ENCODE data around the gene HMGXB3. TPM values are rescaled to one million over a fixed set of nuclear protein-coding genes. Genes with fewer than 3 reads are reported as not detected.

HMGXB3 gene
- total and polyA plus RNA-seq, 2 experiments from 2014 or later, result 16.7 to 51.0 TPM

DNA sequence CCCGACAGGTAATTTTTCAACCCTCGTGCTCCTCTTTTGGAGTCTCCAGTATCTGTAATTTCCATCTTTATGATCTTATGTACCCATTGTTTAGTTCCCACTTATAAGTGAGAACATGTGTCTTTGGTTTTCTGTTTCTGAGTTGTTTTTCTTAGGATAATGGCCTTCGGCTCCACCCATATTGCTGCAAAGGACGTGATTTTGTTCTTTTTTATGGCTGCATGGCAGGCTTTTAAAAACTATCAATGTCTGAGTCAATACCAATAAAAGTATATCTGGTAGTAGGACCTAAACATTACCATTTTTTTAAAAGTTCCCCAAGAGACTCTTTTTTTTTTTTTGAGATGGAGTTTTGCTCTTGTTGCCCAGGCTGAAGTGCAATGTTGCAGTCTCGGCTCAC, 43.9 kb upstream of the HMGXB3 start:
- TF ChIP-seq, protein P1, sequence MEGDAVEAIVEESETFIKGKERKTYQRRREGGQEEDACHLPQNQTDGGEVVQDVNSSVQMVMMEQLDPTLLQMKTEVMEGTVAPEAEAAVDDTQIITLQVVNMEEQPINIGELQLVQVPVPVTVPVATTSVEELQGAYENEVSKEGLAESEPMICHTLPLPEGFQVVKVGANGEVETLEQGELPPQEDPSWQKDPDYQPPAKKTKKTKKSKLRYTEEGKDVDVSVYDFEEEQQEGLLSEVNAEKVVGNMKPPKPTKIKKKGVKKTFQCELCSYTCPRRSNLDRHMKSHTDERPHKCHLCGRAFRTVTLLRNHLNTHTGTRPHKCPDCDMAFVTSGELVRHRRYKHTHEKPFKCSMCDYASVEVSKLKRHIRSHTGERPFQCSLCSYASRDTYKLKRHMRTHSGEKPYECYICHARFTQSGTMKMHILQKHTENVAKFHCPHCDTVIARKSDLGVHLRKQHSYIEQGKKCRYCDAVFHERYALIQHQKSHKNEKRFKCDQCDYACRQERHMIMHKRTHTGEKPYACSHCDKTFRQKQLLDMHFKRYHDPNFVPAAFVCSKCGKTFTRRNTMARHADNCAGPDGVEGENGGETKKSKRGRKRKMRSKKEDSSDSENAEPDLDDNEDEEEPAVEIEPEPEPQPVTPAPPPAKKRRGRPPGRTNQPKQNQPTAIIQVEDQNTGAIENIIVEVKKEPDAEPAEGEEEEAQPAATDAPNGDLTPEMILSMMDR (IDR thresholded peaks at IDR 0.05; ENCODE audit: low read depth, low read length), result no peak
- H3K27ac ChIP-seq, result no peak overlapping the region
- H3K9me3 ChIP-seq (ENCODE audit: low read depth), result no peaks in the 10 kb centered on the region
- no peaks in the 10 kb centered on the region for H3K36me3 ChIP-seq
- no peaks in the 10 kb centered on the region for H3K4me1 ChIP-seq (ENCODE audit: low read depth)
- no peak for DNase-seq (ENCODE audit: low read depth in 1 of 2, low spot score in 1 of 2)
- H3K27me3 ChIP-seq, result no peaks in the 10 kb centered on the region
- H3K4me3 ChIP-seq, result no peak overlapping the region

DNA sequence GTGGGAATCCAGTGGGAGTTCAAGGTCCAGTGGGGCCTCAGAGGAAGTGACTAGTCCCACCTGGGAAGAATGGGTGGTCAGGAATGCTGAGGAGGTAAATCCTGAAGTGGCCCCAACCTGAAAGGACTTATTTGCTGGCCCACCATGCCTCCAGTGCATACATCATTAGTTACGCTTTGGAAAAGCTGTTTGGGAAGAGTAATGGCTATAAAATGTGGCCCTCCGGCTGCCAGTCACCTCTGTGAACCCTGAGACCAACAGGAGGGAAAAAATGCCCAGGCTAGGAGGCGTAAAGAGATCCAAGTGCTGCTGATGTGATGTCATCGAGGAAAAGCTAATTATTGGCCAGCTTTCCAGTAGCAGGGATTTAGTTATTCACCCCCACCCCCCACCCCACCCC, 42.7 kb upstream of the HMGXB3 start:
- Histone ChIP-seq H3K27ac (no peak overlapping the region), H3K27me3 (no peaks in the 10 kb centered on the region), H3K4me3 (no peak overlapping the region), H3K9me3 (ENCODE audit: low read depth) (no peaks in the 10 kb centered on the region), H3K4me1 (ENCODE audit: low read depth) (no peaks in the 10 kb centered on the region), H3K36me3 (no peaks in the 10 kb centered on the region)
- TF ChIP-seq, protein P1 (IDR thresholded peaks at IDR 0.05; ENCODE audit: low read depth, low read length), result no peak
- no peak for DNase-seq (ENCODE audit: low read depth in 1 of 2, low spot score in 1 of 2)

DNA sequence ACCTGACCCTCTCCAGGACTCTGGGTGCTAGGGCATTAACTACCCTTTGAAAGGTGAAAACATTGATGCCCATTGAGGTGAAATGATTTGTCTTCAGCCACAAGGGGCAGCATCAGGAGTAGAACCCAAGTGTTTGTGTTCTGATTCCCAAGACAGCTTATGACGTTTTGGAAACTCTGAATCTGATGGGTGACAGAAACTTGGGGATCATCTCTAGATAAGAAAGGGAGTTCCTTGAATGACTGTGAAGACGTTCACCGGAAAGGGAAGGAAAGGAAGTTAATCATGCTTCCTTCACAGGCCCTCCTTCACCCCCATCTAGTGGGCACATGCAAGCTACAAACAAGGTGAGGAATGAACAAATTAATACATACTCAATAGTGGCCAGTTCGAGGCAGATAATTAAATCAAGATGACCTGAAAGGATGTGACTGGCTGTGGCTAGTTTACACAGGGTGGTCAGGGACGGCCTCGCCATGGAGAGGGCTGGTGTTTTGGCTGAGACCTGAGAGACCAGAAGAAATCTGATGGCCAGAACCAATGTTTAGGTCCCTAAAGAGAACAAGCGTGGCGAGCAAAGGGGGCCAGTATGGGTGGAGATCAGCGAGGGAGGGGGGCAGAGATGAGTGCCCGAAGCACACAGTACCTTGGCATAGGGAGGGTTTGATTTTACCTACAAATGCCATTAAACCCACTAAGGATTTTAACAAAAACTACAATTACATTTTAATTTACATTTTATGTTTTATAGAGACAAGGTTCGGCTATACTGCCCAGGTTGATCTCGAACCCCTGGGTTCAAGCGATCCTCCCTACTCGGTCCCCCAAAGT, 40.9 kb upstream of the HMGXB3 start:
- peak overlapping the region; percentile 28 for H3K4me3 ChIP-seq
- H3K27me3 ChIP-seq, result no peaks in the 10 kb centered on the region
- TF ChIP-seq, protein P1 (IDR thresholded peaks at IDR 0.05; ENCODE audit: low read depth, low read length), result peak; percentile 67
- H3K9me3 ChIP-seq (ENCODE audit: low read depth), result no peaks in the 10 kb centered on the region
- H3K27ac ChIP-seq, result peak overlapping the region; percentile 86
- DNase-seq (ENCODE audit: low read depth in 1 of 2, low spot score in 1 of 2), result peak; percentile 15 to 75
- no peaks in the 10 kb centered on the region for H3K4me1 ChIP-seq (ENCODE audit: low read depth)
- no peaks in the 10 kb centered on the region for H3K36me3 ChIP-seq

DNA sequence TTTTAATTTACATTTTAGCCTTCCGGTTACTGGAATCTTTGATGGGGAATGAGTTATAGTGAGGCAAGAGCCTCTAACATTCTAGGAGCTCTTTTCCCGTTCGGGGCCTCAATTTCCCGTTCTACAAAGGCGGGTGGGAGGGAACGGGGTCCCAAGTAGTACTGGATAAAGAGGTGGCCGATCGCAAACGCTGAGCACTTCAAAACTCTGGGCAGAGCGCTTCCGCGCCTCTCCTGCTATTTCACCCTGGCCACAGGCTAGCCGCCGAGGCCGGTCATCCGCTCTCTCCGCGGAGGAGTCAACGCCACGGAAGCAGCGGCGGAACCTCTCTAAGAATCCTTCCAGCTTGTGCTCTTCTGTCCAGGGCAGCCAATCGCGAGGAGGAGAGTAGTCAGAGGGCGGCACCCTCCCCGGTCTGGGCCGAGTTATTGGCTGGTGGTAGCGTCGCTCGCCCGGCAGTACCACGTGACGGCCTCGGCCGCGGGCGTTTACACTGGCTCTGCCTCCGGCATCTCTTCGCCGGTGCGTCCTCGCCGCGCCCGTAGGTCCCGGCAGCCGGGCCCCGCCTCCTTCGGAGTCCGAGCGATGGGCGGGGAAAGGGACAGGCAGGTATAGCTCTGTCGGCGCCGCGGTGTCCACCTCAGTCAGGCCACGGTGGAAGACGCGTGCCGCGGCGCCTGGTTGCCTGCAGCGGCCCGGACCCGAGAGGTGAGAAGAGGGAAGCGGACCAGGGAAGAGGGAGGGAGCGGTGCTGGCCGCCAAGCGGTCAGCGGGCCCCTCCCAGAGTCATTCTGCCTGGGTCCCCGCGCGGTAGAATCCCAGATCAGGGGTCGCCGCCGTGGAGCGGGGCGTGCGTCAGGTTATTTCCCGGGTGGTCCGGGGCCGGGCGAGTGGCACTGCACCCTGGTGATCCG, 40.0 kb upstream of the HMGXB3 start, which contains the start of gene SLC26A2:
TSS of gene SLC26A2 (plus strand) at position 487 of the 914 bp plus-strand sequence. CDS start 16,895 bp downstream, outside the sequence.
- no peaks in the 10 kb centered on the region for H3K4me1 ChIP-seq (ENCODE audit: low read depth)
- no peaks in the 10 kb centered on the region for H3K9me3 ChIP-seq (ENCODE audit: low read depth)
- DNase-seq (ENCODE audit: low read depth in 1 of 2, low spot score in 1 of 2), result peak; percentile 98 to 99
- H3K27me3 ChIP-seq, result no peaks in the 10 kb centered on the region
- H3K27ac ChIP-seq, result peak within 1 kb of the TSS; percentile 86
- H3K4me3 ChIP-seq, result peak within 1 kb of the TSS; percentile 50
- H3K36me3 ChIP-seq, result no peaks in the 10 kb centered on the region
- TF ChIP-seq, protein P1 (IDR thresholded peaks at IDR 0.05; ENCODE audit: low read depth, low read length), result no peak

DNA sequence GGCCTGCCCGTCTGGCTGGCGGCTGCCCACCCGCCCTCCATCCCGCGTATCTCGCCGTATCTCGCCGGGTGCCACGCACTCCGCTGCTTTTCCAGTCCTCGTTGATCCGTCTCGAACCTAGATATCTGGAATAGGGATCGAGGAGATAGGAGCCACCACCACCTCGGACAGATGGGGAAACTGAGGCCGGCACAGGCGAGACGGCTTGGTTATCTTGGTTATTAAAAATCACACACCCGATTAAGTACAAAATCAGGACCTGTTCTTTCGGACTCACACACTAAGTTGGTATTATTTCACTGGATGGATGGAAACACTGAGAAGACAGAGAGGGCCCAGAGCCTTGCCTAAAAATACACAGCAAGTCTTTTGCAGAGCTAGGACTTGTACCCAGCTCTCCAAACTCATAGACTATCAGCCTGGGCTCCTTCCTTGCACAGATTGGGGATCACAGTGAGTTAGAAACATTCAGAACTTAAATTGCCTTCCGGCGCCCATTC, 39.3 kb upstream of the HMGXB3 start:
- TF ChIP-seq, protein P1 (IDR thresholded peaks at IDR 0.05; ENCODE audit: low read depth, low read length), result no peak
- no peak for DNase-seq (ENCODE audit: low read depth in 1 of 2, low spot score in 1 of 2)
- H3K4me3 ChIP-seq, result peak overlapping the region; percentile 50
- H3K27ac ChIP-seq, result no peak overlapping the region
- no peaks in the 10 kb centered on the region for H3K27me3 ChIP-seq
- H3K4me1 ChIP-seq (ENCODE audit: low read depth), result no peaks in the 10 kb centered on the region
- no peaks in the 10 kb centered on the region for H3K9me3 ChIP-seq (ENCODE audit: low read depth)
- H3K36me3 ChIP-seq, result no peaks in the 10 kb centered on the region
